ENCODE measurements around the gene ALDH5A1.

Gene ALDH5A1

GRCh38 chr6:24494821-24495795, at the start of gene ALDH5A1:
ALDH5A1 (plus strand) TSS chr6:24494969; CDS start chr6:24494997, 28 bp downstream.
- peak; percentile 50 for DNase-seq

DNA sequence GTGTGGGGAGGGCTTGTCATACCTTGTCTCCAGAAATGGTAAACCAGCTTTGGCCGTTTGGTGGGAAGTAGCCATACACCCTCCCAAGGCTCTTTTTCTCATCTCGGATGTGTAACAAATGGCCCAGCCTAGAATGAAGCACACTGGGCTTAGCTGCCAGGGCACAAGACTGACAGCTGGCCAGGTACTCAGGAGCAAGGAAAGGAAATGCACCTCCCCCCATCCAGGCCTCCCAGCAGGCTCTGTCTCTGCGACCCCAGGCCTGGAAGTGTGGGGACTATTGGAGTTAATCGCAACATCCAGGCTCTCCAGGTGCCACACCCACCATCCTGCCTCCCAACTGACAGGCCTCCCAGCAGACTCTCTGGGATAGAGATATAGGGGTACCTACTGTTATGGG, 49.1 kb upstream of the ALDH5A1 start:
- DNase-seq: no peak

DNA sequence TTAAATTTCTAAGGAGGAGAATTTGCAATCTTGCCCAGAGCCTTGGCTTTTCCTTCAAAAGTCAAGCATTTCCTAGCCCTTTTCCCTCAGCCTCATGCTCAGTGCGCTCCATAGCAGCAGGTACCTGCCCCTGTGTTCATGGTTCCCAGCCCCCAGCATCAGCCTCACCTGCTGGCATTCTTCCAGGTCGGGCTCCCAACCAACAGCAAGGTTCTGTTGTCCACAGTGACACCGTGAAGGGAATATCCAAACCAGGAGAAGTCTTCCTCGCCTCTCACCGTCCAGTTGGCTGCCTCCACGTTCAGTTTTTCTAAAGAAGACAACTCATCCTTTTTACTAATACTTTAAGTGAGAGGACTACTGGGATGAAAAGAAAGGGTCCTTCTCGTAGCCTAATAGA, 48.1 kb upstream of the ALDH5A1 start:
- no peak for DNase-seq

- DNase-seq: no peak
Observed at GRCh38 chr6:24448396-24448795, 46.4 kb upstream of the ALDH5A1 start.

DNA sequence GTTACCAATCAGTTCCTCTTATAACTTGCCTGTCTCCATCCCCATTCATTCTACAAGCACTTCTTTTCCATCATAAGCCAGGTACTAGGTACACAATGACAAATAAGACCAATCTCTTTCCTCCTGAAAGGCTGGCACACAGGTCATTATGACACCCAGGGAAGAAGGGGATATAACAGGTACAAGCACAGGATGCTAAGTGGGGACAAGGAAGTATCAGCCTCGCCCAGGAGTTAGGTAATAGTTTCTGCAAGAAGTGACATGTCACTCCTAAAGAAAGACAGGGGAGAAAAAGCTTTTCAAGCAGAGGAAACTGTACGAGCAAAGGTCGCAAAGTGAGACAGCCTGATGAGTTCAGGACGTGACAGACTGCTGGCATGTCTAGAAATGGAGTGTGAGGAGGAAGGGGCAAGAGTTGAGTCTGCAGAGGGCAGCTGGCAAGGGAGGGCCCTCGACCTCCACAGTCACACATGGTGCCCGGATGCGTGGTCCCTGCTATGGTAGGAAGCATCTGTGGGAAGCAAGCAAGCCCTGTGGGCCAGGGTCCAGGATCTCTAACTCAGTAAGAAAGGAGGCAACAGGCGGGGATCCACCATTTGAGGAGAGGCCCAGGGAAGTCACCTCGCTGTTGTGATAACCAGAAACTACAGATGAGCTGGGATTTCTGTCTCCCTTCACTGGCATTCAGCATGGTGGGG, 45.8 kb upstream of the ALDH5A1 start:
- DNase-seq: no peak

- DNase-seq: no peak
Observed at GRCh38 chr6:24451581-24452388, 43.0 kb upstream of the ALDH5A1 start.

DNA sequence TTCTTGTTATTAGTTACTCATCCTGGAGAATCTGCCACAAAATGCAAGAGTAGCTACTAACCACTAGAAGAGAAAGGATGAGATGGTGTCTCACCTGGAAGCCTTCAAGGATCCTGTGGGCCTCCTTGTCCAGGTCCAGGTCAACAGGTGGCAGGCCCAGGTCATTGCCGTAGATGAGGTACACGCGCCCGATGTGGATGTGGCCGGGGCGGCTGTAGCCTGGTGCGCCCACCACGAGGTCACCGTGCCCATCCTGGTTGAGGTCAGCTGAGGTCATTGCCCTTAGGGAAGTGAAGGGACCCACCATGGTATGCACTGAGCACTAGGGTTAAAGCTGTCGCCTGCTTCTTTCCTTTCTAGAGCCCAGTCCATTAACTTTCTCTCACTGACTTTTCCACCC, 40.8 kb upstream of the ALDH5A1 start:
- DNase-seq: no peak

DNA sequence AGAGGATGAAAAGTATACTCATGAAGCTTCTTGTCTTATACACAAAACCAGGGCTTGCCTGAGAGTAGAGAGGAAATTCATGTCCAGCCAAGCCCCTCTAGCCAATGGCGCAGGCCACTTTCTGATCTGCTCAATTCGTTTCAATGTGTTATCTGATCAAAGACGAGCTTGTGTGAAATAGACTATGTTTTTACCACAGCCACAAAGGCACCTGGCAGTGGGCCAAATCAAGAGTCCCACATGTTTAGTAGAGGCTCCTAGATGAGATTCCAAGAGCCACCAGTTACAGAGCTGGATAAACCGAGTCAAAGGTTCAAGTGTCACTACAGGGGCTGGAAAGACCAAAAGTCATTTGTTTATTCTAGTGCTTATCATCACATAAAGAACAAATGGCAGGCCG, 40.3 kb upstream of the ALDH5A1 start:
- DNase-seq: no peak

DNA sequence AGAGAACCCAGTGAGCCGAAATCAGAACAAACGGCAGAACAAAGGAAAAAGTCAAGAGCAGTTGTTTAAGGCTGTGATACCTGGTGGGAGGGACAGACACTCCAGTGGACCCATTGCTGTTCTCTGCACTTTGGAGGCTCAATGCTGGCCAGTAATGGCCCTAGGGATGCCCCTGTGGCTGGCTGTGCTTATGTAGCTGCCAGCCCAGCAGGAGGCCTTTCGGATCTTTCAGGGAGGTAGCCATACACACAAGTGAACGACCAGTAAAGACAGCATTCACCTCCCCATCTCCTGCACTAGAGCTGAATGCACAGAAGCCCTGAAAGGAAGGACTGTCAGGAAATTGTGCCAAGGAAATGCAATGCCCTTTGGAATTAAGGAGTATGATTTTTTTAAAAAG, 39.7 kb upstream of the ALDH5A1 start:
- DNase-seq: no peak

GRCh38 chr6:24458134-24458533, 36.6 kb upstream of the ALDH5A1 start:
- no peak for DNase-seq

DNA sequence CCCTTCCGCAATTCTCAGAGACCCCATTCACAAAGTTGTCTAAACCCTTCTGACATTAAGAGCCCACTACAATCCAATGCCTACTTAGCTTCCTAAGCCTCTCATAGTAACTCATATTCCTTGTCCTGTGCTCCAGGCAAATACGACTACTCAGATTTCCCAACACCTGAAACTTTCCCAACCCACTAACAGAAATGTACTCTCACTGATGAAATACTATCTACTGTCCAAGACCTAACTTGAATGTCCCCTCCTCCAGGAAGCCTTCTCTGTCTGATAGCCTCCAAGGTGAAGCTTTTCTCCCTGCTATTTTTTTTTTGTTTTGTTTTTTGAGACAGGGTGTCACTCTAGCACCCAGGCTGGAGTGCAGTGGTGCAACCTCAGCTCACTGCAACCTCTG, 35.8 kb upstream of the ALDH5A1 start:
- no peak for DNase-seq

DNA sequence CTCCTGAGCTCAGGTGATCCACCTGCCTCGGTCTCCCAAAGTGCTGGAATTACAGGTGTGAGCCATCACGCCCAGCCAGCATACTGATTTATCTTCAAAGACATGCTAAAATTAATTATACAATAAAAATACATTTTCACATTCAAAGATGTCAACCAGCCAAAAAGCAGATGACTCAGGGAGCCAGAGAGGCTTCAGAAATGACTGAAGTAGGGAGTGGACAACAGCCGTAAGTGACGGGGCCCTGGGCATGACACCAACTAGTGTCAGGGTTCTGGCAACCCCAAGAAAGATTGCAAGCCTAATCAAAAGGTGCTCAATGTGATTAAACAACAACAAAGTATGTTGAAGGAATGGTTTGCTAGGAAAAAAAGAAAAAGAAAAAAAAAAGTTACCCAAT, 33.8 kb upstream of the ALDH5A1 start:
- no peak for DNase-seq

DNA sequence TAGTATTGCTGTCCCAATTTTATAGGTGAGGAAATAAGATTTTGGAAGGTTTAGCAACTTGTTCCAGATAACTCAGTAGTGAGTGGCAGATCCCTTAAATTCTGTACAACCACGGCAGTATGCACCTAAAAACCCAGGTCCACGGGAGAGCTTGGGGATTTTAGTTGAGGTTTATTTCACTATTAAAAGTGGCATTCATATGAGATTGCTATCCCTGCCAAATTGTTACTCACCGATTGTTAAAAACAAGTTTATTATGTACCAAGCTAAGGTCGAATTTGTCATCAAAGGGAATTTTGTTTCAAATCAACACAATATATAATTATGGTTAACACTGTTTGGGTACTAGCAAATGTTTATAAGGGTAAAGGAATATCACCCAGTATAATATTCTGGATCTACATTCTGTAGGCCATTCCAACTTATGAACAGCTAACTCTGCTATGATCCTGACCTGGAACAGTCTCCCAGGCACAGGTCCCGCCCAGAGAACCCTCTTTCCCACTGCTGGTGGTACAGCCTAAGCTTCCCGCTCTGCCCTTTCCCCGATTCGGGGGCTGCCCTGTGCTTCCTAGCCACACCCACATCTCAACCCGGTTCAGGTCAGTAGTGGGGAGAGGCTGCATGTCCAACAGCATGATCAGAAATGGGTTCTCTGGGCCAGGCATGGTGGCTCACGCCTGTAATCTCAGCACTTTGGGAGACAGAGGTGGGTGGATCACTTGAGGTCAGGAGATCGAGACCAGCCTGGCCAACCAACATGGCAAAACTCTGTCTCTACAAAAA, 30.3 kb upstream of the ALDH5A1 start:
- no peak for DNase-seq

DNA sequence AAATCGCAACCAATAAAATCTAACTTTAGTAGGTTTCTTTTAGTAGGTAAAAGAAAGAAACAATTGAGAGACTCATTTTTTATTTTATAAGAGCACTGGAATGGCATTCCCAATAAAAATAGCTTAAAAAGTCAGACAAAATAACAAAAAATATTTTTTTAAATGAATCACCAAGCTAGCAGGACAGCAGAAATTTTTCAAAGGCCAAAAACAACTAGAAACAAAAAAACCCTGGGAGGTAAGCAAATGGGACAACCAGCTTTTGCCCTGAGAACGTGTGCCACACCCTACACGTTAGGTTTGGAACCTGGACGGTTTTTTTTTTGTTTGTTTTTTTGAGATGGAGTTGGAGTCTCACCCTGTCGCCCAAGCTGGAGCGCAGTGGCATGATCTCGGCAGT, 25.0 kb upstream of the ALDH5A1 start:
- DNase-seq: no peak

GRCh38 chr6:24472181-24472580, 22.6 kb upstream of the ALDH5A1 start:
- no peak for DNase-seq

DNA sequence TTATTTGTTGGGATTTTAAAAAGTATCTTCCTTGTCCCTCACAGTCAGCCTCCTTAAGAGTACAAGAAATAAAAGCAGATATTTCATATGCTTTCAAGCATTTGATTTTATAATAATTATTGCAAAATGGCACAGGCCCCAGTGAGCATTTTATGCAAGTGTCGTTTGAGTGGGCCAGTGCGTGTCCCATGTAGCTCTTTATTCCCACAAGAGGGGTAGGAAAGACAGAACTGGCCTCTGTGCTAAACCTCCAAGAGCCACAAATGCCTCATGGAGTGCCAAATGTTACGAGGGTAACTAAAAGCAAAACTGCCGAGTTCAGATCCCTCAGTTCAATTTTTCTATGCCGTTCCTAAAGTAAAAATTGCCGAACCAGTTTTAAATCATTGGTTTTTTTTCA, 18.1 kb upstream of the ALDH5A1 start:
- DNase-seq: no peak

- no peak for DNase-seq
Observed at GRCh38 chr6:24477070-24477469, 17.7 kb upstream of the ALDH5A1 start.

- DNase-seq: no peak
Observed at GRCh38 chr6:24478903-24479302, 15.9 kb upstream of the ALDH5A1 start.

- DNase-seq: no peak
Observed at GRCh38 chr6:24480705-24481104, 14.1 kb upstream of the ALDH5A1 start.

DNA sequence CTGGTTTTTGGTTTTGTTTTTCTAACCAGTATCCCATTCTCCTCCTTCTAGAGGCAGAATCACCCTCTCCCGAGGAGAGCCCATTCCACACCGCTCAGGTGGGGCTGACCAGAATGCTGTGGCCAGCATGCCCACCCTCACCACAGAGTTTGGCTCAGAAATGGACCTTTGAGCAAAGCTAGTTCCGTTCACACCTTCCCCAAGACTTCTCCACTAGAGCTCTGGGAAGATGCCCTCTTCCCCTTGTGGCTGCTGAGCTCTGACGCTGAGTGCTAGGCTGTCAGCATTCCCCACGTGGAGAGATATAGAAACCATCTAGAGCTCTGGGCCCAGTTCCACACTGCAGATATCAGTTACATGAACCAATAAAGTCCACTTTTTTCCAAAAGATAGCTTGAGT, 13.3 kb upstream of the ALDH5A1 start:
- no peak for DNase-seq

- DNase-seq: no peak
Observed at GRCh38 chr6:24484657-24485323, 10.0 kb upstream of the ALDH5A1 start.

- no peak for DNase-seq
Observed at GRCh38 chr6:24486065-24486464, 8.7 kb upstream of the ALDH5A1 start.

Measured in T1000 (cell line).